ENCODE data around the gene ADARB2.

DNA sequence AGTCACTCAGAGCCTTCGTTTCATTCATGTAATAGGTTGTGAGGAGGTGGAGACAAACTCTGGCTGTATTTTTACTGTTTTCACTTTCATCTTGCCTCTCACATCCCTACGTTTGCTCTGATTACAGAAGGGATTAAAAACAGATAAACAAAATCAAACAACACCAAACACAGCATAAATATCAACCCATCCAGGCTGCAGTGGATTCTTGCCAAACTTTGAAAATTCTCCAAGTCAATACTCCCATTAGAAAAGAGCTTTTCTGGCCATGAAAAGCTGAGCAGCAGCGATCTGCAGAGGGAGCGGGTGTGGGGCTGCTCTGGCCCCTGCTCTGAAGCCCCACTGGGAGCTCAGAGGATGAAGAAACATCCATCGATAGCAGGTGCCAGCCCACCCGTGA, 397.9 kb downstream of the ADARB2 start:
- TF ChIP-seq, protein P1, sequence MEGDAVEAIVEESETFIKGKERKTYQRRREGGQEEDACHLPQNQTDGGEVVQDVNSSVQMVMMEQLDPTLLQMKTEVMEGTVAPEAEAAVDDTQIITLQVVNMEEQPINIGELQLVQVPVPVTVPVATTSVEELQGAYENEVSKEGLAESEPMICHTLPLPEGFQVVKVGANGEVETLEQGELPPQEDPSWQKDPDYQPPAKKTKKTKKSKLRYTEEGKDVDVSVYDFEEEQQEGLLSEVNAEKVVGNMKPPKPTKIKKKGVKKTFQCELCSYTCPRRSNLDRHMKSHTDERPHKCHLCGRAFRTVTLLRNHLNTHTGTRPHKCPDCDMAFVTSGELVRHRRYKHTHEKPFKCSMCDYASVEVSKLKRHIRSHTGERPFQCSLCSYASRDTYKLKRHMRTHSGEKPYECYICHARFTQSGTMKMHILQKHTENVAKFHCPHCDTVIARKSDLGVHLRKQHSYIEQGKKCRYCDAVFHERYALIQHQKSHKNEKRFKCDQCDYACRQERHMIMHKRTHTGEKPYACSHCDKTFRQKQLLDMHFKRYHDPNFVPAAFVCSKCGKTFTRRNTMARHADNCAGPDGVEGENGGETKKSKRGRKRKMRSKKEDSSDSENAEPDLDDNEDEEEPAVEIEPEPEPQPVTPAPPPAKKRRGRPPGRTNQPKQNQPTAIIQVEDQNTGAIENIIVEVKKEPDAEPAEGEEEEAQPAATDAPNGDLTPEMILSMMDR (IDR thresholded peaks at IDR 0.05): no peak
- no peak for TF ChIP-seq POLR2A (IDR thresholded peaks at IDR 0.05)
